A549 (cell line): Measurements from ENCODE around the gene UBAP1. TPM values are rescaled to one million over a fixed set of nuclear protein-coding genes. Genes with fewer than 3 reads are reported as not detected.

Experiments used
- ATAC-seq, 2 experiments: fragments of 200-7000 bp in 1 of 2; fragments of >200 bp in 1 of 2; cut with Nextera tagmentation in 1 of 2; cut with Tn5 transposase in 1 of 2; 3 replicates each; pipeline versions ENCODE4 v1.8.0 to v1.9.1; 2018 to 2020; ENCODE audit warnings: mild to moderate bottlenecking in 1 of 2, moderate library complexity in 1 of 2
- CTCF ChIA-PET: fragments of 300-600 bp; sonication (Branson Sonifier 250); formaldehyde crosslinking; extraction: SDS; loops from one replicate; lab custom pipeline; 2021; ENCODE audit warnings: antibody characterized with exemption, inconsistent platforms; lab: Yijun Ruan, JAX
- POLR2A ChIA-PET: fragments of 350-600 bp; formaldehyde crosslinking; extraction: SDS; loops from one replicate; lab custom pipeline; 2021; ENCODE audit warnings: antibody characterized with exemption, inconsistent platforms; lab: Yijun Ruan, JAX
- DNase-seq, 2 experiments: peaks; one replicate each; pipeline versions ENCODE4 v3.0.0 to v3.0.0-alpha.2; 2011 to 2016; ENCODE audit warnings: low read depth in 1 of 2, low spot score in 1 of 2
- FAIRE-seq: peaks from 2 replicates; lab custom pipeline; 2011; peaks lifted over from hg19 to GRCh38; lab: Jason Lieb, UNC
- H3K27ac ChIP-seq, 2 experiments: fragments of >200 bp; sonication (Bioruptor Twin); formaldehyde crosslinking; 3 replicates each; pipeline ENCODE4 v1.5.1; 2016 to 2017
- H3K4me1 ChIP-seq: fragments of >200 bp; sonication (Bioruptor Twin); formaldehyde crosslinking; 3 replicates; pipeline ENCODE4 v1.6.1; 2016
- H3K4me2 ChIP-seq: fragments of >200 bp; sonication (Bioruptor Twin); formaldehyde crosslinking; 3 replicates; pipeline ENCODE4 v1.6.1; 2016
- H3K4me3 ChIP-seq: fragments of >200 bp; sonication (Bioruptor Twin); formaldehyde crosslinking; 3 replicates; pipeline ENCODE4 v1.5.1; 2016
- H3K9me3 ChIP-seq: fragments of >200 bp; sonication (Bioruptor Twin); formaldehyde crosslinking; 3 replicates; pipeline ENCODE4 v1.6.1; 2016
- ATOH8 ChIP-seq: fragments of 250-450 bp; sonication (Bioruptor Pico); IDR thresholded peaks from 2 replicates; pipeline ENCODE4 v1.5.0; 2020; ENCODE audit warnings: low read depth, mild to moderate bottlenecking, moderate library complexity
- CEBPB ChIP-seq, 2 experiments: fragments of >200 bp in 1 of 2; sonication (Bioruptor Twin) in 1 of 2; formaldehyde crosslinking in 1 of 2; IDR thresholded peaks; 2 replicates each; pipeline ENCODE4 v1.6.1; 2012 to 2016
- EHF ChIP-seq: fragments of 250-450 bp; sonication (Bioruptor Pico); IDR thresholded peaks from 2 replicates; pipeline ENCODE4 v1.5.0; 2020; ENCODE audit warnings: mild to moderate bottlenecking
- FOSL2 ChIP-seq, 2 experiments: fragments of 450-650 bp in 1 of 2; fragments of >200 bp in 1 of 2; sonication (Bioruptor Twin) in 1 of 2; formaldehyde crosslinking; IDR thresholded peaks; 2 replicates each; pipeline versions ENCODE4 v1.5.0 to v1.6.1; 2016 to 2020; ENCODE audit warnings: mild to moderate bottlenecking in 1 of 2, moderate library complexity in 1 of 2
- FOXS1 ChIP-seq: fragments of 250-450 bp; sonication (Bioruptor Pico); IDR thresholded peaks from 2 replicates; pipeline ENCODE4 v1.5.0; 2020; ENCODE audit warnings: mild to moderate bottlenecking, moderate library complexity
- HDAC2 ChIP-seq: fragments of 200-600 bp; sonication (generic); IDR thresholded peaks from 2 replicates; pipeline ENCODE4 v1.6.1; 2016
- HOXB5 ChIP-seq: fragments of 250-450 bp; sonication (Bioruptor Pico); IDR thresholded peaks from 2 replicates; pipeline ENCODE4 v1.5.0; 2020; ENCODE audit warnings: mild to moderate bottlenecking, moderate library complexity
- JUN ChIP-seq, 2 experiments: fragments of >200 bp; sonication (Bioruptor Twin); formaldehyde crosslinking; IDR thresholded peaks; 2 replicates in 1 of 2; 3 replicates in 1 of 2; pipeline ENCODE4 v1.6.1; 2016 to 2017
- MAFK ChIP-seq: fragments of 450-650 bp; IDR thresholded peaks from 2 replicates; pipeline ENCODE4 v1.6.1; 2014; ENCODE audit not compliant: partially characterized antibody
- NFE2L2 ChIP-seq: fragments of 150-350 bp; conservative IDR thresholded peaks from 2 replicates; pipeline ENCODE4 v1.6.1; 2014; ENCODE audit warnings: low read length
- NR3C1 ChIP-seq: fragments of >200 bp; sonication (Bioruptor Twin); formaldehyde crosslinking; IDR thresholded peaks from 3 replicates; pipeline ENCODE4 v1.6.1; 2017
- POLR2A ChIP-seq: IDR thresholded peaks from 2 replicates; pipeline ENCODE4 v1.6.1; 2012; ENCODE audit warnings: mild to moderate bottlenecking, low read length
- POLR2AphosphoS2 ChIP-seq: conservative IDR thresholded peaks from 2 replicates; pipeline ENCODE4 v1.6.1; 2012; ENCODE audit warnings: low read length, improper control_type of control experiment, inconsistent platforms
- RAD21 ChIP-seq, 2 experiments: fragments of >200 bp in 1 of 2; sonication (Bioruptor Twin) in 1 of 2; formaldehyde crosslinking in 1 of 2; IDR thresholded peaks in 1 of 2; conservative IDR thresholded peaks in 1 of 2; 2 replicates in 1 of 2; 3 replicates in 1 of 2; pipeline ENCODE4 v1.6.1; 2012 to 2018; ENCODE audit warnings: inconsistent platforms in 1 of 2
- SMC3 ChIP-seq: fragments of >200 bp; sonication (Bioruptor Twin); formaldehyde crosslinking; IDR thresholded peaks from 3 replicates; pipeline ENCODE4 v1.6.1; 2018; ENCODE audit warnings: inconsistent platforms
- TP53 ChIP-seq: fragments of 250-450 bp; sonication (Bioruptor Pico); IDR thresholded peaks from 2 replicates; pipeline ENCODE4 v1.5.0; 2021; ENCODE audit warnings: mild to moderate bottlenecking, moderate library complexity
- ZC3H11A ChIP-seq: fragments of 450-650 bp; IDR thresholded peaks from 2 replicates; pipeline ENCODE4 v1.6.1; 2014; ENCODE audit warnings: antibody characterized with exemption, mild to moderate bottlenecking
- ZNF302 ChIP-seq: fragments of 250-450 bp; sonication (Bioruptor Pico); IDR thresholded peaks from 2 replicates; pipeline ENCODE4 v1.9.0; 2021; ENCODE audit warnings: inconsistent platforms, mild to moderate bottlenecking, moderate library complexity
- WGBS: methylation state at CpG from one replicate; pipeline ENCODE4 v1.1.6; 2017; ENCODE audit errors: missing lambda C conversion rate; 5-methylcytosine and 5-hydroxymethylcytosine counted together
- polyA plus RNA-seq, 4 experiments: library from polyadenylated mRNA; depleted of rRNA in 3 of 4; stranded (reverse); fragments of >200 nt; fragmentation: RNase III in 1 of 4; extraction: RNeasy Plus Mini Kit Qiagen cat#74134 plus additional on column Dnase treatment in 1 of 4; gene quantifications; 2 replicates in 3 of 4; 3 replicates in 1 of 4; pipeline ENCODE4 v1.2.3, GENCODE V29; 2011 to 2017
- TF ChIP-seq, protein P1 (sequence below): fragments of 200-600 bp; sonication (generic); IDR thresholded peaks from 2 replicates; pipeline ENCODE4 v1.6.1; 2016; ENCODE audit warnings: antibody characterized with exemption, mild to moderate bottlenecking, moderate library complexity

The UBAP1 gene
- polyA plus RNA-seq, 2 of the 4 experiments (the other 2 are of a cell fraction): 38.5 to 73.1 TPM

GRCh38 chr9:34256987-34257585 lies 78.2 kb downstream of the UBAP1 start:
- DNase-seq: no peak
- H3K4me3 ChIP-seq: no peak overlapping the region
- ChIA-PET CTCF (interaction anchor here (0.6 to 9.1 kb wide), 5 partner anchors 10 to 443 kb away, joined by 3 to 125 read pairs (median 5); no protein-coding TSS in a partner anchor), POLR2A (no interaction called here)
- no peak for FAIRE-seq
- no peak overlapping the region for H3K4me2 ChIP-seq
- H3K27ac ChIP-seq: no peak overlapping the region
- TF ChIP-seq JUN (IDR thresholded peaks at IDR 0.05) (no peak), TP53 (no peak), FOXS1 (CRISPR knock-in tag) (no peak), POLR2A (no peak), ZC3H11A (no peak), HDAC2 (no peak)
- 90% methylated on average over 11 of the region's 11 CpGs for WGBS
- peaks cover 34% of the 10 kb centered on the region for H3K4me1 ChIP-seq
- ATAC-seq: no peak
- H3K9me3 ChIP-seq: no peaks in the 10 kb centered on the region

DNA sequence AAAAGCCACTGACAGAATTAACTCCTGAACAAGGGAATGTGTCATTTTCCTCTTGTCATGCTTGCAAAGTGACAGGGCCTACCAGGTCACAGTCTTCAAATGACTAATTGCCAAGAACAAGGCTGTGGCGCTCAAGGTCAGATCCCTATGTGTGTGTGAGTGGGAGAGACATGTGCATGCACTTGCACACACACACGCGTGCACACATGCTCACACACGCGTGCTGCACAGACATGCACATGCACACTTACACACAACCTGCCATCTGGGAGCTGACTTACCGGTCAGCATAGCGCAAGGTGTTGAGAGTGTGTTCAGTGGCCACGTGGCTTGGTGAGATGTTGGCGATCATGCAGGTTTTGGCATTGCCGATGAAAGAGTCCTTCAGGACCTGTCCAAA lies 80.5 kb downstream of the UBAP1 start:
- POLR2A ChIA-PET: no interaction called here
- WGBS: 95% methylated on average over 10 of the region's 10 CpGs
- Histone ChIP-seq H3K4me2 (no peak overlapping the region), H3K4me1 (peaks cover 16% of the 10 kb centered on the region), H3K9me3 (no peaks in the 10 kb centered on the region), H3K4me3 (no peak overlapping the region), H3K27ac (no peak overlapping the region)
- CTCF ChIA-PET: no interaction called here
- no peak for DNase-seq
- ATAC-seq: no peak
- no peak for FAIRE-seq
- TF ChIP-seq RAD21 (conservative IDR thresholded peaks at IDR 0.05 in 1 of 2, IDR thresholded peaks at IDR 0.05 in 1 of 2) (no peak), SMC3 (no peak), NR3C1 (no peak), MAFK (no peak), EHF (CRISPR knock-in tag) (no peak), ZNF302 (CRISPR knock-in tag) (no peak), ATOH8 (no peak)

DNA sequence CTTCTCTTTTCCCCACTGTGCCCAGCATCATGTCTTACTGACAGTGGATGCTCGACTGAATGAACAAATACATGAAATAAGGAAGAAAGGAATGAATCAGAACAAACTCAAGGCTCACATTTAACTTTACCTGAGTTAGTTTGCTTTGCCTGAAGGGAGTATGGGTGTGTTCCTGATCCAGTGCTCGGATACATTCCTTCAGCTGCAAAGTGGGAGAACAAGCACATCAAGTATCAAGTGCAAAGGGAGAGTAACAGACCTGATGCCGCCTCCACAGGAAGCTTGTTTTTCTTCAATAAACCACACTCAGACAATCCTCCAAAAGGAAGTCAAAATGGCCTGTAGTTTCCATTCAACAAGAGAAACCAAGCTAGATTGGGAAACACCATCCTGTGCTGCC lies 84.1 kb downstream of the UBAP1 start:
- 92% methylated on average over 3 of the region's 3 CpGs for WGBS
- no peak overlapping the region for H3K27ac ChIP-seq
- no peak for TF ChIP-seq EHF (CRISPR knock-in tag)
- TF ChIP-seq POLR2AphosphoS2: no peak
- TF ChIP-seq NR3C1: no peak
- TF ChIP-seq, protein P1, sequence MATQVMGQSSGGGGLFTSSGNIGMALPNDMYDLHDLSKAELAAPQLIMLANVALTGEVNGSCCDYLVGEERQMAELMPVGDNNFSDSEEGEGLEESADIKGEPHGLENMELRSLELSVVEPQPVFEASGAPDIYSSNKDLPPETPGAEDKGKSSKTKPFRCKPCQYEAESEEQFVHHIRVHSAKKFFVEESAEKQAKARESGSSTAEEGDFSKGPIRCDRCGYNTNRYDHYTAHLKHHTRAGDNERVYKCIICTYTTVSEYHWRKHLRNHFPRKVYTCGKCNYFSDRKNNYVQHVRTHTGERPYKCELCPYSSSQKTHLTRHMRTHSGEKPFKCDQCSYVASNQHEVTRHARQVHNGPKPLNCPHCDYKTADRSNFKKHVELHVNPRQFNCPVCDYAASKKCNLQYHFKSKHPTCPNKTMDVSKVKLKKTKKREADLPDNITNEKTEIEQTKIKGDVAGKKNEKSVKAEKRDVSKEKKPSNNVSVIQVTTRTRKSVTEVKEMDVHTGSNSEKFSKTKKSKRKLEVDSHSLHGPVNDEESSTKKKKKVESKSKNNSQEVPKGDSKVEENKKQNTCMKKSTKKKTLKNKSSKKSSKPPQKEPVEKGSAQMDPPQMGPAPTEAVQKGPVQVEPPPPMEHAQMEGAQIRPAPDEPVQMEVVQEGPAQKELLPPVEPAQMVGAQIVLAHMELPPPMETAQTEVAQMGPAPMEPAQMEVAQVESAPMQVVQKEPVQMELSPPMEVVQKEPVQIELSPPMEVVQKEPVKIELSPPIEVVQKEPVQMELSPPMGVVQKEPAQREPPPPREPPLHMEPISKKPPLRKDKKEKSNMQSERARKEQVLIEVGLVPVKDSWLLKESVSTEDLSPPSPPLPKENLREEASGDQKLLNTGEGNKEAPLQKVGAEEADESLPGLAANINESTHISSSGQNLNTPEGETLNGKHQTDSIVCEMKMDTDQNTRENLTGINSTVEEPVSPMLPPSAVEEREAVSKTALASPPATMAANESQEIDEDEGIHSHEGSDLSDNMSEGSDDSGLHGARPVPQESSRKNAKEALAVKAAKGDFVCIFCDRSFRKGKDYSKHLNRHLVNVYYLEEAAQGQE: no peak
- TF ChIP-seq TP53: no peak
- TF ChIP-seq POLR2A: no peak
- TF ChIP-seq HOXB5 (CRISPR knock-in tag): no peak
- TF ChIP-seq CEBPB (IDR thresholded peaks at IDR 0.05): no peak
- TF ChIP-seq FOSL2 (IDR thresholded peaks at IDR 0.05): no peak
- TF ChIP-seq FOSL2 (CRISPR knock-in tag; IDR thresholded peaks at IDR 0.05): no peak
- no peak for TF ChIP-seq NFE2L2

More for the DNA sequence above, 84.1 kb downstream of the UBAP1 start:
- Histone ChIP-seq H3K4me2 (no peak overlapping the region), H3K4me1 (no peaks in the 10 kb centered on the region), H3K4me3 (no peak overlapping the region), H3K9me3 (no peaks in the 10 kb centered on the region)
- no peak for ATAC-seq
- DNase-seq: no peak
- CTCF ChIA-PET: interaction anchor here (1.3 to 13.2 kb wide), 2 partner anchors 9 to 32 kb away, joined by 4 to 123 read pairs; no protein-coding TSS in a partner anchor
- POLR2A ChIA-PET: no interaction called here
- FAIRE-seq: no peak
